CD14-positive monocyte (primary cell): ENCODE data around the gene ATRX. TPM values are rescaled to one million over a fixed set of nuclear protein-coding genes. Genes with fewer than 3 reads are reported as not detected.
A peak's percentile ranks its signal among the peaks of the same experiment; 100 is the strongest.

ENCODE experiments used
- DNase-seq, 3 donors: peaks; one replicate each; pipeline ENCODE4 v3.0.0-alpha.2; 2011 to 2022
- H2AFZ ChIP-seq: 2 replicates; pipeline ENCODE4 v1.6.0; 2012; ENCODE audit warnings: mild to moderate bottlenecking, low read depth, low read length, inconsistent platforms; ENCODE audit not compliant: insufficient read depth, poor library complexity, severe bottlenecking
- H3K27ac ChIP-seq, 2 donors: 1 replicate in 1 of 2; 2 replicates in 1 of 2; pipeline ENCODE4 v1.5.1; 2012 to 2013; ENCODE audit warnings: low read length in 2 of 2, control low read depth in 1 of 2, inconsistent platforms in 1 of 2, low read depth in 1 of 2, mild to moderate bottlenecking in 1 of 2
- H3K27me3 ChIP-seq, 2 donors: one replicate each; pipeline versions ENCODE4 v1.6.0 to v1.6.1; 2011 to 2013; ENCODE audit warnings: low read length in 2 of 2; ENCODE audit not compliant: control insufficient read depth in 2 of 2, insufficient read depth in 2 of 2
- H3K36me3 ChIP-seq, 2 donors: replicated peaks in 1 of 2; 1 replicate in 1 of 2; 2 replicates in 1 of 2; pipeline versions ENCODE4 v1.5.1 to v1.6.1; 2012 to 2013; ENCODE audit warnings: low read length in 2 of 2, control low read depth in 1 of 2, inconsistent platforms in 1 of 2, mild to moderate bottlenecking in 1 of 2; ENCODE audit not compliant: insufficient read depth in 2 of 2, control insufficient read depth in 1 of 2
- H3K4me1 ChIP-seq, 2 donors: 1 replicate in 1 of 2; 2 replicates in 1 of 2; pipeline versions ENCODE4 v1.5.1 to v1.6.1; 2012 to 2013; ENCODE audit warnings: low read length in 2 of 2, control low read depth in 1 of 2, inconsistent platforms in 1 of 2, mild to moderate bottlenecking in 1 of 2, moderate library complexity in 1 of 2; ENCODE audit not compliant: insufficient read depth in 2 of 2, control insufficient read depth in 1 of 2
- H3K4me2 ChIP-seq: replicated peaks from 2 replicates; pipeline ENCODE3; 2012; ENCODE audit warnings: low read length, moderate library complexity, mild to moderate bottlenecking; ENCODE audit not compliant: poor library complexity, severe bottlenecking; ENCODE audit errors: extremely low read depth
- H3K4me3 ChIP-seq, 3 experiments: fragments of 200-600 bp in 1 of 3; sonication (generic) in 1 of 3; replicated peaks in 1 of 3; 1 replicate in 2 of 3; 2 replicates in 1 of 3; pipeline ENCODE4 v1.5.1; 2011 to 2013; ENCODE audit warnings: low read length in 3 of 3, mild to moderate bottlenecking in 3 of 3, control low read depth in 2 of 3, low read depth in 2 of 3, inconsistent platforms in 1 of 3, moderate library complexity in 1 of 3
- H3K79me2 ChIP-seq: 2 replicates; pipeline ENCODE4 v1.6.0; 2012; ENCODE audit warnings: mild to moderate bottlenecking, control low read depth, inconsistent platforms, low read length, moderate library complexity; ENCODE audit not compliant: insufficient read depth
- H3K9ac ChIP-seq: 2 replicates; pipeline ENCODE4 v1.6.0; 2017; ENCODE audit warnings: low read length, mild to moderate bottlenecking; ENCODE audit not compliant: insufficient read depth, poor library complexity, severe bottlenecking
- H3K9me3 ChIP-seq, 2 donors: replicated peaks in 1 of 2; 1 replicate in 1 of 2; 2 replicates in 1 of 2; pipeline versions ENCODE4 v1.5.1 to v1.6.1; 2012 to 2013; ENCODE audit warnings: low read length in 2 of 2, control low read depth in 1 of 2; ENCODE audit not compliant: control insufficient read depth in 1 of 2, insufficient read depth in 1 of 2
- H4K20me1 ChIP-seq: 2 replicates; pipeline ENCODE4 v1.6.0; 2012; ENCODE audit warnings: mild to moderate bottlenecking, low read length, control low read depth, moderate library complexity; ENCODE audit not compliant: insufficient read depth
- H3K27ac Mint-ChIP-seq, 7 donors: one replicate each; pipeline ENCODE4 v1.8.0; 2020; ENCODE audit warnings: mild to moderate bottlenecking in 7 of 7, mixed read lengths in 7 of 7, moderate library complexity in 6 of 7, inconsistent platforms in 2 of 7
- H3K27me3 Mint-ChIP-seq, 3 donors: one replicate each; pipeline ENCODE4 v1.8.0; 2021 to 2022; ENCODE audit warnings: low read depth in 3 of 3, mild to moderate bottlenecking in 3 of 3, mixed read lengths in 3 of 3, moderate library complexity in 3 of 3, inconsistent platforms in 1 of 3
- H3K36me3 Mint-ChIP-seq, 2 donors: one replicate each; pipeline ENCODE4 v1.8.0; 2020; ENCODE audit warnings: mixed read lengths in 2 of 2, inconsistent platforms in 1 of 2, mild to moderate bottlenecking in 1 of 2
- H3K4me1 Mint-ChIP-seq: one replicate; pipeline ENCODE4 v1.8.0; 2020; ENCODE audit warnings: mild to moderate bottlenecking, mixed read lengths
- H3K4me3 Mint-ChIP-seq, 2 donors: one replicate each; pipeline ENCODE4 v1.8.0; 2020; ENCODE audit warnings: mild to moderate bottlenecking in 2 of 2, mixed read lengths in 2 of 2, moderate library complexity in 1 of 2
- H3K9me3 Mint-ChIP-seq, 7 donors: one replicate each; pipeline ENCODE4 v1.8.0; 2020 to 2022; ENCODE audit warnings: mixed read lengths in 7 of 7, mild to moderate bottlenecking in 6 of 7, moderate library complexity in 6 of 7, inconsistent platforms in 2 of 7
- CTCF ChIP-seq: fragments of 200-600 bp; IDR thresholded peaks from one replicate; pipeline ENCODE4 v1.8.0; 2022; ENCODE audit warnings: antibody characterized with exemption, mild to moderate bottlenecking
- WGBS: methylation state at CpG from one replicate; pipeline ENCODE4 v1.1.5; 2013; ENCODE audit warnings: missing lambda C conversion rate; ENCODE audit not compliant: insufficient coverage; 5-methylcytosine and 5-hydroxymethylcytosine counted together
- intact Hi-C, 2 donors: fragments of 100-400 bp; cut with micrococcal nuclease; formaldehyde crosslinking; loops; one replicate each; pipeline versions ENCODE4 v1.15.0 to v1.15.1; 2023
- polyA plus RNA-seq, 3 donors: library from polyadenylated mRNA; depleted of rRNA in 1 of 3; unstranded in 2 of 3; stranded (reverse) in 1 of 3; fragments of 300-500 nt in 2 of 3; fragments of >200 nt in 1 of 3; fragmentation: Illumina TruSeq in 2 of 3; gene quantifications; 1 replicate in 2 of 3; 2 replicates in 1 of 3; pipeline ENCODE4 v1.2.3, GENCODE V29; 2012 to 2021

The ATRX gene
- polyA plus RNA-seq, 3 donors: 8.6 to 18.3 (median 17.3) TPM

GRCh38 chrX:77793946-77794345, 7.9 kb upstream of the ATRX start:
- Histone ChIP-seq H2AFZ (no peak overlapping the region), H4K20me1 (no peaks in the 10 kb centered on the region), H3K4me1 (no peaks in the 10 kb centered on the region), H3K4me3 (no peak overlapping the region), H3K4me2 (no peak overlapping the region), H3K79me2 (no peaks in the 10 kb centered on the region), H3K9me3 (no peaks in the 10 kb centered on the region), H3K9ac (no peak overlapping the region), H3K36me3 (no peaks in the 10 kb centered on the region), H3K27me3 (no peaks in the 10 kb centered on the region), H3K27ac (no peak overlapping the region)
- peaks cover 0 to 9% (median 0%) of the 10 kb centered on the region in 7 donors for H3K9me3 Mint-ChIP-seq
- DNase-seq: no peak
- no peaks in the 10 kb centered on the region for H3K36me3 Mint-ChIP-seq
- no peak for TF ChIP-seq CTCF
- H3K27me3 Mint-ChIP-seq: peaks cover 0 to 4% (median 0%) of the 10 kb centered on the region in 3 donors
- H3K4me3 Mint-ChIP-seq: no peak overlapping the region
- intact Hi-C loops: no loop called here
- no peak overlapping the region for H3K27ac Mint-ChIP-seq
- H3K4me1 Mint-ChIP-seq: no peaks in the 10 kb centered on the region
- WGBS: no CpG with 5 or more reads among the region's 6 CpGs

- Mint-ChIP-seq H3K36me3 (no peaks in the 10 kb centered on the region), H3K4me3 (peak overlapping the region; percentile 56 to 82), H3K27ac (peak overlapping the region in 6 of 7 donors; percentile 50 to 79 (median 68)), H3K9me3 (peaks cover 0 to 12% (median 0%) of the 10 kb centered on the region in 7 donors), H3K27me3 (peaks cover 0 to 3% (median 0%) of the 10 kb centered on the region in 3 donors), H3K4me1 (peaks cover 24% of the 10 kb centered on the region)
- no peak overlapping the region for H3K9ac ChIP-seq
- intact Hi-C loops: loop anchor here in 1 of 2 donors (5.0 kb wide), 1 partner anchor 109 kb away; the partner anchor contains the start of genes COX7B and MAGT1
- no peaks in the 10 kb centered on the region for H3K36me3 ChIP-seq
- no peaks in the 10 kb centered on the region for H3K27me3 ChIP-seq
- no CpG with 5 or more reads among the region's 2 CpGs for WGBS
- H3K4me3 ChIP-seq: peak overlapping the region; percentile 41 to 73 (median 49)
- H3K27ac ChIP-seq: peak overlapping the region in 1 of 2 donors; percentile 62
- H3K4me1 ChIP-seq: peaks cover 23 to 25% of the 10 kb centered on the region in 2 donors
- DNase-seq: peak; percentile 53 to 83 (median 82)
- H3K9me3 ChIP-seq: no peaks in the 10 kb centered on the region
- TF ChIP-seq CTCF: no peak
- peak overlapping the region; percentile 63 for H2AFZ ChIP-seq
- H3K4me2 ChIP-seq: peak overlapping the region; percentile 67
- no peaks in the 10 kb centered on the region for H4K20me1 ChIP-seq
- peaks cover 36% of the 10 kb centered on the region for H3K79me2 ChIP-seq
Measured at GRCh38 chrX:77788050-77788449, 2.0 kb upstream of the ATRX start.
